GM20000 (cell line): ENCODE measurements around the gene TRPM6.

Source experiments
- DNase-seq: peaks from one replicate; pipeline ENCODE4 v3.0.0; 2012; ENCODE audit warnings: low spot score
- CTCF ChIP-seq: IDR thresholded peaks from 2 replicates; pipeline ENCODE4 v1.5.1; 2012; ENCODE audit warnings: mild to moderate bottlenecking, control low read depth; ENCODE audit errors: extremely low read depth, missing control alignments

Gene TRPM6

GRCh38 chr9:74753650-74754049, 134.1 kb downstream of the TRPM6 start:
- no peak for DNase-seq
- TF ChIP-seq CTCF, result no peak

GRCh38 chr9:74748966-74749365, 138.8 kb downstream of the TRPM6 start:
- TF ChIP-seq CTCF, result no peak
- DNase-seq, result no peak

GRCh38 chr9:74742792-74743730, 144.7 kb downstream of the TRPM6 start:
- DNase-seq, result peak; percentile 14
- peak; percentile 35 for TF ChIP-seq CTCF

- no peak for TF ChIP-seq CTCF
- no peak for DNase-seq
Measured at GRCh38 chr9:74742191-74742790, 145.4 kb downstream of the TRPM6 start.

- TF ChIP-seq CTCF, result no peak
- no peak for DNase-seq
Measured at GRCh38 chr9:74736646-74737045, 151.1 kb downstream of the TRPM6 start.

GRCh38 chr9:74735761-74736160, 152.0 kb downstream of the TRPM6 start:
- no peak for DNase-seq
- TF ChIP-seq CTCF, result no peak

- TF ChIP-seq CTCF, result no peak
- no peak for DNase-seq
Measured at GRCh38 chr9:74729136-74729695, 158.5 kb downstream of the TRPM6 start.
